Nephron progenitor cell (in vitro differentiated cells): ENCODE data around the gene TEX11.
"Not testable (repeated sequence)": the region's sequence is repeated elsewhere in the genome, so short reads cannot be mapped to it uniquely, and the experiment has no call there.

Source experiments
- DNase-seq: peaks from one replicate; pipeline ENCODE4 v3.0.0; 2021
- H3K27ac Mint-ChIP-seq: 2 replicates; pipeline ENCODE4 v1.8.0; 2021; ENCODE audit warnings: mild to moderate bottlenecking, moderate library complexity, mixed read lengths
- H3K27me3 Mint-ChIP-seq: 2 replicates; pipeline ENCODE4 v1.8.0; 2021; ENCODE audit warnings: mild to moderate bottlenecking, low read depth, mixed read lengths; ENCODE audit not compliant: poor library complexity
- H3K36me3 Mint-ChIP-seq: 2 replicates; pipeline ENCODE4 v1.8.0; 2021; ENCODE audit warnings: low read depth, mixed read lengths
- H3K4me1 Mint-ChIP-seq: 2 replicates; pipeline ENCODE4 v1.8.0; 2021; ENCODE audit warnings: mixed read lengths
- H3K4me3 Mint-ChIP-seq: 2 replicates; pipeline ENCODE4 v1.8.0; 2021; ENCODE audit warnings: mild to moderate bottlenecking, moderate library complexity, mixed read lengths
- H3K9me3 Mint-ChIP-seq: 2 replicates; pipeline ENCODE4 v1.8.0; 2021; ENCODE audit warnings: mild to moderate bottlenecking, moderate library complexity, mixed read lengths
- TF ChIP-seq, protein P1 (sequence below): fragments of 200-600 bp; sonication (generic); IDR thresholded peaks from 2 replicates; pipeline ENCODE4 v1.5.0; 2021; ENCODE audit warnings: antibody characterized with exemption

The TEX11 gene

DNA sequence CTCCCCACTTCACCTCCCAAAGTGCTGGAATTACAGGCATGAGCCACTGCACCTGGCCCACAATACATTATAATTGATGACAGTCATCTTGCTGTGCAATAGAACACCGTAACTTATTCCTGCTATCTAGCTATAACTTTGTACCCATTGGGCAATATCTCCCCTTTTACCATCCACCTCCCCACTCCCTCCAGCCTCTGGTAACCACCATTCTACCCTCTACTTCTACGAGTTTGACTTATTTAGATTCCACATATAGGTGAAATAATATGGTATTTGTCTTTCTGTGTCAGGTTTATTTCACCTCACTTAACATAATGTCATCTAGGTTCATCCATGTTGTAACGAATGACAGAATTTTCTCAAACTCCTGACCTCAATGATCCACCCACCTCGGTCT lies 8.2 kb upstream of the TEX11 start:
- peaks cover 7% of the 10 kb centered on the region for H3K27me3 Mint-ChIP-seq
- TF ChIP-seq, protein P1, sequence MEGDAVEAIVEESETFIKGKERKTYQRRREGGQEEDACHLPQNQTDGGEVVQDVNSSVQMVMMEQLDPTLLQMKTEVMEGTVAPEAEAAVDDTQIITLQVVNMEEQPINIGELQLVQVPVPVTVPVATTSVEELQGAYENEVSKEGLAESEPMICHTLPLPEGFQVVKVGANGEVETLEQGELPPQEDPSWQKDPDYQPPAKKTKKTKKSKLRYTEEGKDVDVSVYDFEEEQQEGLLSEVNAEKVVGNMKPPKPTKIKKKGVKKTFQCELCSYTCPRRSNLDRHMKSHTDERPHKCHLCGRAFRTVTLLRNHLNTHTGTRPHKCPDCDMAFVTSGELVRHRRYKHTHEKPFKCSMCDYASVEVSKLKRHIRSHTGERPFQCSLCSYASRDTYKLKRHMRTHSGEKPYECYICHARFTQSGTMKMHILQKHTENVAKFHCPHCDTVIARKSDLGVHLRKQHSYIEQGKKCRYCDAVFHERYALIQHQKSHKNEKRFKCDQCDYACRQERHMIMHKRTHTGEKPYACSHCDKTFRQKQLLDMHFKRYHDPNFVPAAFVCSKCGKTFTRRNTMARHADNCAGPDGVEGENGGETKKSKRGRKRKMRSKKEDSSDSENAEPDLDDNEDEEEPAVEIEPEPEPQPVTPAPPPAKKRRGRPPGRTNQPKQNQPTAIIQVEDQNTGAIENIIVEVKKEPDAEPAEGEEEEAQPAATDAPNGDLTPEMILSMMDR = no peak
- no peak overlapping the region for H3K4me3 Mint-ChIP-seq

DNA sequence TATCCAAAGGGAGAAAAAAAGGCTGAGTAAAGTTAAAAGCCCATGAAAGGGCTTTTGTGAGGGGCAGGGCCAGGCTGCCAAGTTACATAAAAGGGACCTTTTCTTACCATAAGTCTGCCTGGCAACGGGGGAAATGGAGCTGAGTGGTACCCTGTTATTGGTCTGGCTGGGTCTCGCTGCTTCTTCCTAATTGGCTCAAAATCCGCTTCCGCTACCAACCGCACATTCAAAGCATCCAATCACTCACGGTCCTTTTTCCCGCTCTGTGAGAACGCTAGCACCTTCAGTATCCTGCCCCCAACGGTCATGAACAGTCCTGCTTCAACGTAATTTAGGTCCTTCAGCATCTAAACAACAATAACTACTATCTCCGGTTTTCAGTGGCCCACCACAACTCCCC lies 611 bp downstream of the TEX11 start:
- H3K36me3 Mint-ChIP-seq = no peaks in the 10 kb centered on the region
- peaks cover 41% of the 10 kb centered on the region for H3K9me3 Mint-ChIP-seq
- TF ChIP-seq, protein P1 = no peak
- no peak overlapping the region for H3K4me3 Mint-ChIP-seq
- no peaks in the 10 kb centered on the region for H3K4me1 Mint-ChIP-seq
- no peak for DNase-seq
- no peak overlapping the region for H3K27ac Mint-ChIP-seq
- peaks cover 3% of the 10 kb centered on the region for H3K27me3 Mint-ChIP-seq

More for the DNA sequence above, 8.2 kb upstream of the TEX11 start:
- no peak overlapping the region for H3K27ac Mint-ChIP-seq
- peaks cover 21% of the 10 kb centered on the region for H3K9me3 Mint-ChIP-seq
- no peaks in the 10 kb centered on the region for H3K36me3 Mint-ChIP-seq
- no peak for DNase-seq
- H3K4me1 Mint-ChIP-seq = no peaks in the 10 kb centered on the region

DNA sequence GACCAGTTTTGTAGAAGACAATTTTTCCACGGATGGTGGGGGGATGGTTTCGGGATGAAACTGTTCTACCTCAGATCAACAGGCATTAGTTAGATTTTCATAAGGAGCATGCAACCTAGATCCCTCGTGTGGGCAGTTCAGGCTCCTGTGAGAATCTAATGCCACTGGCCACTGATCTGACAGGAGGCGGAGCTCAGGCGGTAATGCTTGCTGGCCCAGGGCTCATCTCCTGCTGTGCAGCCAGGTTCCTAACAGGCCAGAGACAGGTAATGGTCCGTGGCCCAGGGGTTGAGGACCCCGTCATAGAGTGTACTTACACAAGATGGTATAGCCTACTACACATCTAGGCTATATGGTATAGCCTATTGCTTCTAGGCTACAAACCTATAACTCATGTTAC lies 7.0 kb downstream of the TEX11 start:
- no peak overlapping the region for H3K4me3 Mint-ChIP-seq
- TF ChIP-seq, protein P1 = no peak
- H3K4me1 Mint-ChIP-seq = no peaks in the 10 kb centered on the region
- no peak for DNase-seq
- H3K9me3 Mint-ChIP-seq = peaks cover 29% of the 10 kb centered on the region
- H3K27me3 Mint-ChIP-seq = no peaks in the 10 kb centered on the region
- no peaks in the 10 kb centered on the region for H3K36me3 Mint-ChIP-seq
- H3K27ac Mint-ChIP-seq = no peak overlapping the region

DNA sequence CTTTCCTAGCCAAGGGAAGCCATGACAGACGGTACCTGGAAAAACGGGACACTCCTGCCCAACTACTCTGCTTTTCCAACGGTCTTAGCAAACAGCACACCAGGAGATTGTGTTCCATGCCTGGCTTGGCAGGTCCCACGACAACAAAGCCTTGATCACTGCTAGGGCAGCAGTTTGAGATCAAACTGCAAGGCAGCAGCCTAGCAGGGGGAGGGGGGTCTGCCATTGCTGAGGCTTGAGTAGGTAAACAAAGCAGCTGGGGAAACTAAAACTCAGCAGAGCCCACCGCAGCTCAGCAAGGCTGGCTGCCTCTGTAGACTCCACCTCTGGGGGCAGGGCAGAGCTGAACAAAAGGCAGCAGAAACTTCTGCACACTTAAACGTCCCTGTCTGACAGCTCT lies 18.1 kb downstream of the TEX11 start:
- not testable (repeated sequence) for H3K4me3 Mint-ChIP-seq, H3K4me1 Mint-ChIP-seq, H3K27me3 Mint-ChIP-seq, H3K27ac Mint-ChIP-seq, H3K36me3 Mint-ChIP-seq, DNase-seq
- H3K9me3 Mint-ChIP-seq = peaks cover 69% of the 10 kb centered on the region

- peaks cover 9% of the 10 kb centered on the region for H3K9me3 Mint-ChIP-seq
- no peak overlapping the region for H3K27ac Mint-ChIP-seq
- no peak for DNase-seq
- H3K4me3 Mint-ChIP-seq = no peak overlapping the region
- no peaks in the 10 kb centered on the region for H3K36me3 Mint-ChIP-seq
- no peaks in the 10 kb centered on the region for H3K4me1 Mint-ChIP-seq
- H3K27me3 Mint-ChIP-seq = no peaks in the 10 kb centered on the region
- TF ChIP-seq, protein P1 = no peak
Observed at GRCh38 chrX:70878902-70879301, 29.6 kb downstream of the TEX11 start.

GRCh38 chrX:70852294-70852693 lies 56.2 kb downstream of the TEX11 start:
- H3K27ac Mint-ChIP-seq = no peak overlapping the region
- TF ChIP-seq, protein P1 = no peak
- H3K9me3 Mint-ChIP-seq = peaks cover 21% of the 10 kb centered on the region
- no peaks in the 10 kb centered on the region for H3K36me3 Mint-ChIP-seq
- no peaks in the 10 kb centered on the region for H3K27me3 Mint-ChIP-seq
- no peaks in the 10 kb centered on the region for H3K4me1 Mint-ChIP-seq
- no peak for DNase-seq
- no peak overlapping the region for H3K4me3 Mint-ChIP-seq

- not testable (repeated sequence) for H3K36me3 Mint-ChIP-seq, H3K4me1 Mint-ChIP-seq, H3K27ac Mint-ChIP-seq, DNase-seq, H3K27me3 Mint-ChIP-seq, H3K4me3 Mint-ChIP-seq
- H3K9me3 Mint-ChIP-seq = peaks cover 42% of the 10 kb centered on the region
Observed at GRCh38 chrX:70844081-70844480, 64.4 kb downstream of the TEX11 start.

DNA sequence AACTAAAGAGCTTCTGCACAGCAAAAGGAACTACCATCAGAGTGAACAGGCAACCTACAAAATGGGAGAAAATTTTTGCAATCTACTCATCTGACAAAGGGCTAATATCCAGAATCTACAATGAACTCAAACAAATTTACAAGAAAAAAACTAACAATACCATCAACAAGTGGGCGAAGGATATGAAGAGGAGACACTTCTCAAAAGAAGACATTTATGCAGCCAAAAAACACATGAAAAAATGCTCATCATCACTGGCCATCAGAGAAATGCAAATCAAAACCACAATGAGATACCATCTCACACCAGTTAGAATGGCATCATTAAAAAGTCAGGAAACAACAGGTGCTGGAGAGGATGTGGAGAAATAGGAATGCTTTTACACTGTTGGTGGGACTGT lies 64.9 kb downstream of the TEX11 start:
- H3K4me3 Mint-ChIP-seq, H3K27ac Mint-ChIP-seq, H3K4me1 Mint-ChIP-seq, H3K27me3 Mint-ChIP-seq, H3K36me3 Mint-ChIP-seq, DNase-seq: not testable (repeated sequence)
- peaks cover 45% of the 10 kb centered on the region for H3K9me3 Mint-ChIP-seq
